ENCODE results near the gene GOLGB1.

Gene GOLGB1

DNA sequence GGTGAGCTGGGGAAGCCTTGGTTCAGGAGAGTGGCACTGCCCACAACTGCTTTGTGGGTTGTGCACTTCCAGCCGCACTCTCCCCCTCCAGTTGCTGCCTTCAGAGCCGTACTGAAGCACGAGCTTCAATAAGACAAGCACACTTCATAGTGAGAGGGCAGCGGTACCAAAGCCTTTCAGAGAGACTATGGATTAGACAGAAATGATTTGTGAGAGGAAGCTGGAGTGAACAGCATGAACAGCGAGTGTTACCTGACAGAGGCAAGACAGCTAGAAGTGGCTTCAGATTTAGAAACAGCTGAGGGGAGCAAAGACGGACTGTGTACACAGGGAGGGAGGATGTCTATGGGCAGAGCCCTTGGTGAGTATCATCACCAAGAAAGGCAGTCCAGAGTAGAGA lies 119.9 kb downstream of the GOLGB1 start:
- no peak for DNase-seq (ENCODE audit: low read depth in 2 of 2)

DNA sequence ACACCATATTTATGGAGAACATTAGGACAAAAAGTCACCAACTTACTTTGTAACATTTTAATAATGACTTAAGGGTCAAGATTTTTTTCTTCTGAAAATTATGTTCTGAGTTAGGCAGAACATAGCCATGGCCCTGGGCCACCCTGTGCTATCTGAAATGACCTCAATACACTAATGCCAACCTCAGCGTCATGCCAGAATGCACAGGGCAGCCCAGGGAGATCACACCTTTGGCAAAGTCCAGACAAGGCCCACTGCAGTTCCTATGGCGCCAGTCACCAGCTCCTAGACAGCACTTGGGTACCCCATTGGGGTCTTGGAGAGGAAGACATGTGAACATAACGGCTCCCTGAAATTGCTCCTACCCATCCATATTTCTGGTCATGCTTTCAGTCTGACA lies 121.9 kb downstream of the GOLGB1 start:
- DNase-seq (ENCODE audit: low read depth in 2 of 2): no peak

DNA sequence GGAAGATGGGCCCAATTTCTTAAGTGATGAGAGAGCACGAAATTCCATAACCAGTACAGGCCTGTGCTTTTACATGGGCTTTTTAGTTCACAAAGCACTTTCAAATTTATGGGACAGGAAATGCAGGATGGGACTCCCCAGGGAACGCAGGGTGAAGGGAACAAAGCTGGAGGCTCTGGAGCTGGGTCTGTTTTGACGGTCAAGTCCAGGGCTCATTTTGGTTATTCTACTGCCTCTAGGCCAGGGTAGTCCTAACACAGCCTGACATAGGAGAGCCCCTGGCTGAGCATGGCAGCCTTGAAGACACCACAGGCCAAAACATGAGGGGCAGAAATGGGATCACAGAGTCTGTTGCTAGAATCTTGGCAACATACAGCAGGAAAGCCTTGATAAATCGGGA lies 122.3 kb downstream of the GOLGB1 start:
- no peak for DNase-seq (ENCODE audit: low read depth in 2 of 2)

DNA sequence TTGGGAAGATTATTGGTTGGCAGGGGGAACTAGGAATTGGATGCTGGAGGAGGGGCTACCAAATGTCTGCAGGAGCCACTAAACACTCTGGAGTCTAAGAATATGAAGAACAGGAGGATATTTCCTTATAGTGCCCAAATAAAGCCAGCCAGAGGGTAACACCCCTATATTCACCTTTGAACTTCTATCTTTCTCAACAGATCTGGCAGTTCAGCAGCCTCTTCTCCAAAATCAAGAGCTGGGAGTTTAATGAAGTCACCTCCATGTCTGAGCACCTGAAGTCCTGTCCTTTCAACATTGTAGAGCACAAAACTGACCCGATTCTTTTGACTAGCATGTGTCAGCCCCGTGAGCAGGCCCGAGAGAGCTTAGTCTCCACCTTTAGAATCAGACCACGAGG lies 123.0 kb downstream of the GOLGB1 start:
- no peak for DNase-seq (ENCODE audit: low read depth in 2 of 2)

DNA sequence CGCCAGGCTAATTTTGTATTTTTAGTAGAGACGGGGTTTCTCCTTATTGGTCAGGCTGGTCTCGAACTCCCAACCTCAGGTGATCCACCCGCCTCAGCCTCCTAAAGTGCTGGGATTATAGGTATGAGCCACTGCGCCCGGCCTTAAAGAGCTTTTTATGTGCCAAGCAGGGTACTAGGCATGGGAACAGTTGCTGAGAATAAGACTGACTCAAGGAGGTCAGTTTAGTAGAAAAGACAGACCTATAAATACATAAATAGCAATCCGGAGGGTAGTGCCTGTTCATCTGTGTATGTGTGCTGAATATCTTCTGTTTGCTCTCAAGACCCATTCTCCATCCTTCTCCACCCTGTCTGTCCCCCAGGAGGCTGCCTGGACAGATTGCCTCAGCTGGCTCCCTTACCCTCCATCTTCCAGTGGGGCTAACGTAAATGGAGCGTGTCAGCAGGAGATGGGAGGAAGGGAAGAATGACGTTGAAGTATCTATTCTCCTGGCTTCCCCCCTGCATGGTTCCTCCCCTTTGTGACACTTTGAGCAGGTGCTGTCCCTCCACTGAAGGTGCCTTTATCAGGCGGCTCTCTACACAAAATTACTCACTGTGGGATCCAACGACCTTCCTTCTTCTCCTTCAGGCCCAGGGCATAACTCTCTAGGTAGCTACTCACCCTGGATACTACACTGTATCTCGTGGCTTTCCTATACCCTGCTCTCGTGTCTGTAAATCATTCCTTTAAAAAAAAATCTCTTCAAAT lies 125.2 kb downstream of the GOLGB1 start:
- DNase-seq (ENCODE audit: low read depth in 2 of 2): no peak

GRCh38 chr3:121621491-121621890 lies 128.1 kb downstream of the GOLGB1 start:
- DNase-seq (ENCODE audit: low read depth in 2 of 2): no peak

GRCh38 chr3:121619691-121620090 lies 129.8 kb downstream of the GOLGB1 start:
- DNase-seq (ENCODE audit: low read depth in 2 of 2): no peak

Measured in stimulated activated CD4-positive, alpha-beta T cell treated with anti-CD3 and anti-CD28 coated beads, Interleukin-1b, Interleukin-23, amount 100 ng/mL, for 1 hour (primary cell).